GM23248 (cell line): ENCODE measurements around the gene UMODL1.

Experiments
- EZH2 ChIP-seq: fragments of 200-600 bp; sonication (generic); IDR thresholded peaks from 2 replicates; pipeline ENCODE4 v1.6.1; 2018; ENCODE audit warnings: antibody characterized with exemption, mild to moderate bottlenecking; ENCODE audit not compliant: insufficient read depth, poor library complexity, severe bottlenecking
- EZH2phosphoT487 ChIP-seq: fragments of 200-600 bp; sonication (generic); IDR thresholded peaks from 2 replicates; pipeline ENCODE4 v1.6.1; 2018; ENCODE audit warnings: antibody characterized with exemption, moderate library complexity, mild to moderate bottlenecking, low read depth; ENCODE audit not compliant: insufficient read depth

GRCh38 chr21:42172596-42173483, 101.7 kb downstream of the UMODL1 start:
- TF ChIP-seq EZH2, result no peak
- no peak for TF ChIP-seq EZH2phosphoT487
